Neural cell (in vitro differentiated cells): Measurements from ENCODE around the gene LRRC42.

ENCODE experiments used
- CTCF ChIP-seq: fragments of 450-650 bp; IDR thresholded peaks from 2 replicates; pipeline ENCODE4 v1.5.1; 2014; ENCODE audit warnings: antibody characterized with exemption, mild to moderate bottlenecking, moderate library complexity; ENCODE audit not compliant: poor library complexity, severe bottlenecking
- EP300 ChIP-seq: fragments of 450-650 bp; conservative IDR thresholded peaks from 2 replicates; pipeline ENCODE4 v1.6.1; 2014; ENCODE audit warnings: antibody characterized with exemption, mild to moderate bottlenecking, moderate library complexity; ENCODE audit not compliant: poor library complexity, severe bottlenecking
- REST ChIP-seq: IDR thresholded peaks from 2 replicates; pipeline ENCODE4 v1.6.1; 2012; ENCODE audit warnings: borderline replicate concordance
- TAF1 ChIP-seq: IDR thresholded peaks from 2 replicates; pipeline ENCODE4 v1.6.1; 2012; ENCODE audit warnings: low read depth

- TF ChIP-seq CTCF (no peak), EP300 (no peak), TAF1 (no peak), REST (no peak)
Measured at GRCh38 chr1:53931523-53931922, 14.6 kb upstream of the LRRC42 start.
